K562 (cell line): ENCODE results near the gene VGF. TPM values are rescaled to one million over a fixed set of nuclear protein-coding genes. Genes with fewer than 3 reads are reported as not detected.

Experiments
- C11orf30 ChIP-seq: fragments of 450-650 bp; IDR thresholded peaks from 2 replicates; pipeline ENCODE4 v1.6.1; 2016; ENCODE audit warnings: low read depth, mild to moderate bottlenecking
- CXXC5 ChIP-seq: fragments of 250-450 bp; sonication (Bioruptor Pico); IDR thresholded peaks from 2 replicates; pipeline ENCODE4 v1.8.0; 2022; ENCODE audit warnings: inconsistent platforms, mild to moderate bottlenecking, moderate library complexity
- FIP1L1 ChIP-seq: fragments of 200-400 bp; formaldehyde crosslinking; IDR thresholded peaks from 2 replicates; pipeline ENCODE4 v1.6.1; 2018; ENCODE audit warnings: mild to moderate bottlenecking, low read depth, low read length; ENCODE audit not compliant: poor library complexity, severe bottlenecking
- FOXK2 ChIP-seq, 2 experiments: fragments of 450-650 bp; IDR thresholded peaks in 1 of 2; conservative IDR thresholded peaks in 1 of 2; 2 replicates each; pipeline ENCODE4 v1.6.1; 2016; ENCODE audit warnings: low read depth in 2 of 2, mild to moderate bottlenecking in 1 of 2
- GATA2 ChIP-seq: sonication (generic); formaldehyde crosslinking; IDR thresholded peaks from 2 replicates; pipeline ENCODE4 v1.4.0; 2020; ENCODE audit warnings: mild to moderate bottlenecking, missing genetic modification reagents
- IRF2 ChIP-seq: sonication (generic); formaldehyde crosslinking; IDR thresholded peaks from 2 replicates; pipeline ENCODE4 v1.8.1; 2022; ENCODE audit warnings: mild to moderate bottlenecking, missing genetic modification reagents
- MAFF ChIP-seq: IDR thresholded peaks from 2 replicates; pipeline ENCODE4 v1.6.1; 2012; ENCODE audit warnings: low read length, improper control_type of control experiment
- MAFG ChIP-seq: fragments of 450-650 bp; conservative IDR thresholded peaks from 2 replicates; pipeline ENCODE4 v1.6.1; 2016; ENCODE audit warnings: missing genetic modification characterization, missing compliant biosample characterization
- MAFK ChIP-seq: IDR thresholded peaks from 2 replicates; pipeline ENCODE4 v1.6.1; 2011; ENCODE audit warnings: low read length, improper control_type of control experiment
- POLR3G ChIP-seq: IDR thresholded peaks from 2 replicates; pipeline ENCODE4 v1.6.1; 2011; ENCODE audit not compliant: insufficient read length, insufficient replicate concordance; ENCODE audit errors: extremely low read depth
- PPARD ChIP-seq: fragments of 250-450 bp; sonication (Bioruptor Pico); IDR thresholded peaks from 2 replicates; pipeline ENCODE4 v1.8.0; 2022; ENCODE audit warnings: inconsistent platforms, mild to moderate bottlenecking, moderate library complexity
- RAD51 ChIP-seq: fragments of 450-650 bp; IDR thresholded peaks from 2 replicates; pipeline ENCODE4 v1.7.1; 2016; ENCODE audit warnings: low read depth, mild to moderate bottlenecking, borderline replicate concordance
- SREBF2 ChIP-seq: sonication (generic); formaldehyde crosslinking; IDR thresholded peaks from 2 replicates; pipeline ENCODE4 v1.4.0; 2020; ENCODE audit warnings: mild to moderate bottlenecking, missing genetic modification reagents
- ZNF316 ChIP-seq: fragments of 450-650 bp; IDR thresholded peaks from 2 replicates; pipeline ENCODE4 v1.6.1; 2016
- polyA plus RNA-seq, 8 experiments: library from polyadenylated mRNA; depleted of rRNA in 4 of 8; stranded (reverse) in 5 of 8; unstranded in 3 of 8; fragments of >200 nt; fragmentation: Nextera tagmentation in 2 of 8; fragmentation: Illumina TruSeq in 1 of 8; extraction: Ambion mirVana in 2 of 8; extraction: Trizol in 1 of 8; gene quantifications; 2 replicates each; pipeline versions ENCODE4 v1.2.1 to v1.2.3, GENCODE V29; 2011 to 2014; ENCODE audit warnings: inconsistent platforms in 1 of 8, missing spikeins in 1 of 8
- total RNA-seq, 7 experiments: library from RNA; depleted of rRNA in 6 of 7; stranded (reverse); fragments of >200 nt in 6 of 7; fragmentation: Illumina TruSeq in 2 of 7; extraction: Trizol in 2 of 7; gene quantifications; 2 replicates each; pipeline versions ENCODE4 v1.2.1 to v1.2.3, GENCODE V29; 2011 to 2021; ENCODE audit warnings: low replicate concordance in 1 of 7
- TF ChIP-seq, protein P1 (sequence below), 2 experiments: fragments of 450-650 bp; IDR thresholded peaks; 2 replicates each; pipeline ENCODE4 v1.6.1; 2016; ENCODE audit warnings: mild to moderate bottlenecking in 2 of 2, borderline replicate concordance in 1 of 2, low read depth in 1 of 2, moderate library complexity in 1 of 2
- TF ChIP-seq, protein P2 (sequence below), 2 experiments: fragments of 450-650 bp; IDR thresholded peaks; 2 replicates each; pipeline ENCODE4 v1.6.1; 2016
- TF ChIP-seq, protein P3 (sequence below): fragments of 450-650 bp; IDR thresholded peaks from 2 replicates; pipeline ENCODE4 v1.6.1; 2016; ENCODE audit warnings: missing biosample characterization, missing genetic modification characterization

The VGF gene
- total and polyA plus RNA-seq, 9 of the 15 experiments (the other 6 are each of a cell fraction or from before 2014, with no cell fraction given), result 0.03 to 5.7 (median 0.34) TPM

DNA sequence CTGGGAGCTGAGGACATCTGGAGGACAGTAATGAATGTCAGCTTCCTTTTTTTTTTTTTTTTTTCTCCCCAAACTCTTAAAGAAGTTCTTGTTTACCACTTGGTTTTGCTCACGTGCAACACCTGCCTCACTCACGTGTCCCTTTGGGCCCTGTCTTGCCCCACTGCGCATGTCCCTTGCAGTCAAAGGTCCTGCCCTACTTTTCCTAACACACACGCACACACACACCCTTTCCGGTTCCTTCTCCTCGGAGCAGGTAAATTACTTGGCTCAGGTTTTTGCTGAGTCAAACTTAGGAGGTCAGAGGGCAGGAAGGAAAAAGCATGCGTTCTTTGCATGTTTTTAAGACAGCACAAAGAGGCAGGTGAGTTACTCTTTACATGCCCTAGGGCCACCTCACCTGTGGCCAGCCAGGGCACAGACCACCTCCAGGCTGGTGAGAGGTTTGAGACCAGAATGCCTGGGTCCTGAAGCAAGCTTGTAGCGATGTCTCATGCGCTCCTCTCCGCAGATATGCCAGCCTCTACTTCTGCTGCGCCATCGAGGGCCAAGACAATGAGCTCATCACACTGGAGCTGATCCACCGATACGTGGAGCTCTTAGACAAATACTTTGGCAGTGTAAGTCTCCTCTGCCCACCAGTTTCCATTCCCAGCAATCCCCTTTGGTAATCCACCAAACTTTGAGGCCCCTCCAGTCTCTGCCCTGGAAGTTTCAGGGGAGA lies 8.3 kb downstream of the VGF start (continued):
- TF ChIP-seq, protein P1, sequence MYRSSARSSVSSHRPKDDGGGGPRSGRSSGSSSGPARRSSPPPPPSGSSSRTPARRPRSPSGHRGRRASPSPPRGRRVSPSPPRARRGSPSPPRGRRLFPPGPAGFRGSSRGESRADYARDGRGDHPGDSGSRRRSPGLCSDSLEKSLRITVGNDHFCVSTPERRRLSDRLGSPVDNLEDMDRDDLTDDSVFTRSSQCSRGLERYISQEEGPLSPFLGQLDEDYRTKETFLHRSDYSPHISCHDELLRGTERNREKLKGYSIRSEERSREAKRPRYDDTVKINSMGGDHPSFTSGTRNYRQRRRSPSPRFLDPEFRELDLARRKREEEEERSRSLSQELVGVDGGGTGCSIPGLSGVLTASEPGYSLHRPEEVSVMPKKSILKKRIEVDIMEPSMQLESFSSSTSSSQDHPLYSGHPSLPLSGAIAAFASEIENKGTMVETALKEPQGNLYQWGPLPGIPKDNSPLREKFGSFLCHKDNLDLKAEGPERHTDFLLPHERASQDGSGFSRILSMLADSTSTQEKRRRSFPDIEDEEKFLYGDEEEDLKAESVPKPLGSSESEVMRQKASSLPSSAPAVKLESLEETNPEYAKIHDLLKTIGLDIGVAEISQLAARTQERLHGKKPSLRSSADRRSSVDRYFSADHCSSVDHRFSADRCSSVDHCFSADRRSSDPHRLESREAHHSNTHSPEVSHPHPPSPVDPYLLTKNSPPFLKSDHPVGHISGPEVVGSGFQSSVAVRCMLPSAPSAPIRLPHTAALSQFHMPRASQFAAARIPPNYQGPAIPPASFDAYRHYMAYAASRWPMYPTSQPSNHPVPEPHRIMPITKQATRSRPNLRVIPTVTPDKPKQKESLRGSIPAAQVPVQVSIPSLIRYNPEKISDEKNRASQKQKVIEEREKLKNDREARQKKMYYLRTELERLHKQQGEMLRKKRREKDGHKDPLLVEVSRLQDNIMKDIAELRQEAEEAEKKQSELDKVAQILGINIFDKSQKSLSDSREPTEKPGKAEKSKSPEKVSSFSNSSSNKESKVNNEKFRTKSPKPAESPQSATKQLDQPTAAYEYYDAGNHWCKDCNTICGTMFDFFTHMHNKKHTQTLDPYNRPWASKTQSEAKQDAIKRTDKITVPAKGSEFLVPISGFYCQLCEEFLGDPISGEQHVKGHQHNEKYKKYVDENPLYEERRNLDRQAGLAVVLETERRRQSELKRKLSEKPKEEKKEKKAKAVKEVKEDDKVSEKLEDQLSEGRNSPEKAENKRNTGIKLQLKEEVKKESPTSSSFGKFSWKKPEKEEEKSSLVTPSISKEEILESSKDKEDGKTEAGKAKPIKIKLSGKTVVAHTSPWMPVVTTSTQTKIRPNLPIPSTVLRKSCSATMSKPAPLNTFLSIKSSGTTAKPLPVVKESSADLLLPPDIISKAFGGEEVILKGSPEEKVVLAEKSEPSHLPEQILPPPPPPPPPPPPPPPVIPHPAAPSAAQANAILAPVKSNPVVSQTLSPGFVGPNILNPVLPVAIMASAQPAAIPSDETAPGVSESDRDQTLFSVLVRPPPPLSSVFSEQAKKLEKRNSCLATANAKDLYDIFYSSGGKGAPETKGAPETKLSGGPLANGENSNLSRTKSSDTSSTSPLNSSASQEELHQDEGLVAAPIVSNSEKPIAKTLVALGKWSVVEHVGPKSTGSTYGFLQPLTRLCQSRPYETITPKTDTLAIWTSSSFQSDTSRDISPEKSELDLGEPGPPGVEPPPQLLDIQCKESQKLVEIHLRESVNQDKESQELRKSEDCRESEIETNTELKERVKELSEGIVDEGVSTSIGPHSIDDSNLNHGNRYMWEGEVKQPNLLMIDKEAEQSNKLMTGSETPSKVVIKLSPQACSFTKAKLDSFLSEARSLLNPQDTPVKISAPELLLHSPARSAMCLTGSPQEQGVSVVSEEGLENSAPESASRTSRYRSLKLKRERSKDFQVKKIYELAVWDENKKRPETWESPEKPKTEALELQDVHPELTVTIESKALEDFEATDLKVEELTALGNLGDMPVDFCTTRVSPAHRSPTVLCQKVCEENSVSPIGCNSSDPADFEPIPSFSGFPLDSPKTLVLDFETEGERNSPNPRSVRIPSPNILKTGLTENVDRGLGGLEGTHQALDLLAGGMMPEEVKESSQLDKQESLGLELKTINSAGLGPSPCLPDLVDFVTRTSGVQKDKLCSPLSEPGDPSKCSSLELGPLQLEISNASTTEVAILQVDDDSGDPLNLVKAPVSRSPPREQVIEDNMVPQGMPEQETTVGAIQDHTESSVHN (IDR thresholded peaks at IDR 0.05; ENCODE audit: borderline replicate concordance in 1 of 2, low read depth in 1 of 2), result 0 out of 4 replicates have a peak, but pooled peaks of 1 of the 2 experiments have one; percentile 20
- TF ChIP-seq POLR3G (no peak), SREBF2 (CRISPR knock-in tag) (0 out of 2 replicates have a peak, but pooled peaks have one; percentile 40), MAFK (peak; percentile 67), MAFF (peak; percentile 71), RAD51 (peak; percentile 44; the same call in 1 of the 2 replicates), MAFG (peak; percentile 63), FIP1L1 (no peak), CXXC5 (peak; percentile 19; the same call in 1 of the 2 replicates), ZNF316 (peak; percentile 98), PPARD (CRISPR knock-in tag) (no peak), FOXK2 (conservative IDR thresholded peaks at IDR 0.05 in 1 of 2, IDR thresholded peaks at IDR 0.05 in 1 of 2; ENCODE audit: low read depth in 2 of 2) (peak; percentile 93 to 95), C11orf30 (peak; percentile 94), IRF2 (no peak), GATA2 (CRISPR knock-in tag) (no peak)
- TF ChIP-seq, protein P2, sequence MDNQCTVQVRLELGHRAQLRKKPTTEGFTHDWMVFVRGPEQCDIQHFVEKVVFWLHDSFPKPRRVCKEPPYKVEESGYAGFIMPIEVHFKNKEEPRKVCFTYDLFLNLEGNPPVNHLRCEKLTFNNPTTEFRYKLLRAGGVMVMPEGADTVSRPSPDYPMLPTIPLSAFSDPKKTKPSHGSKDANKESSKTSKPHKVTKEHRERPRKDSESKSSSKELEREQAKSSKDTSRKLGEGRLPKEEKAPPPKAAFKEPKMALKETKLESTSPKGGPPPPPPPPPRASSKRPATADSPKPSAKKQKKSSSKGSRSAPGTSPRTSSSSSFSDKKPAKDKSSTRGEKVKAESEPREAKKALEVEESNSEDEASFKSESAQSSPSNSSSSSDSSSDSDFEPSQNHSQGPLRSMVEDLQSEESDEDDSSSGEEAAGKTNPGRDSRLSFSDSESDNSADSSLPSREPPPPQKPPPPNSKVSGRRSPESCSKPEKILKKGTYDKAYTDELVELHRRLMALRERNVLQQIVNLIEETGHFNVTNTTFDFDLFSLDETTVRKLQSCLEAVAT (IDR thresholded peaks at IDR 0.05), result 0 out of 4 replicates have a peak, but pooled peaks of 1 of the 2 experiments have one; percentile 56
- TF ChIP-seq, protein P3, sequence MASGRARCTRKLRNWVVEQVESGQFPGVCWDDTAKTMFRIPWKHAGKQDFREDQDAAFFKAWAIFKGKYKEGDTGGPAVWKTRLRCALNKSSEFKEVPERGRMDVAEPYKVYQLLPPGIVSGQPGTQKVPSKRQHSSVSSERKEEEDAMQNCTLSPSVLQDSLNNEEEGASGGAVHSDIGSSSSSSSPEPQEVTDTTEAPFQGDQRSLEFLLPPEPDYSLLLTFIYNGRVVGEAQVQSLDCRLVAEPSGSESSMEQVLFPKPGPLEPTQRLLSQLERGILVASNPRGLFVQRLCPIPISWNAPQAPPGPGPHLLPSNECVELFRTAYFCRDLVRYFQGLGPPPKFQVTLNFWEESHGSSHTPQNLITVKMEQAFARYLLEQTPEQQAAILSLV (tag), result no peak
